GM12878 (cell line): ENCODE results near the gene ATG14. TPM values are rescaled to one million over a fixed set of nuclear protein-coding genes. Genes with fewer than 3 reads are reported as not detected.

ENCODE experiments used
- ATAC-seq: fragments of 200-7000 bp; cut with Tn5 transposase; 3 replicates; pipeline ENCODE4 v1.9.1; 2020; ENCODE audit warnings: mild to moderate bottlenecking, moderate library complexity
- BruUV-seq: library from RNA; stranded (reverse); fragments of 400-500 nt; replicated peaks from 2 replicates; lab custom pipeline; 2021; lab: Mats Ljungman, UMichigan
- CTCF ChIA-PET: fragments of 300-600 bp; sonication (Branson Sonifier 250); formaldehyde crosslinking; extraction: SDS; loops from one replicate; lab custom pipeline; 2021; ENCODE audit warnings: inconsistent platforms; lab: Yijun Ruan, JAX
- POLR2A ChIA-PET: fragments of 350-600 bp; formaldehyde crosslinking; extraction: SDS; loops from one replicate; lab custom pipeline; 2021; ENCODE audit warnings: inconsistent platforms; lab: Charles Lee
- RAD21 ChIA-PET: fragments of 300-600 bp; sonication (Branson Sonifier 250); formaldehyde crosslinking; loops from one replicate; lab custom pipeline; 2023; ENCODE audit warnings: antibody characterized with exemption; ENCODE audit not compliant: unreplicated experiment; lab: Charles Lee
- SMC1A ChIA-PET: fragments of 300-600 bp; sonication (Branson Sonifier 250); formaldehyde crosslinking; loops from one replicate; lab custom pipeline; 2023; ENCODE audit not compliant: unreplicated experiment, uncharacterized antibody; lab: Charles Lee
- DNase-seq: peaks from one replicate; pipeline ENCODE4 v3.0.0-alpha.2; 2011; ENCODE audit warnings: low read depth, low spot score
- FAIRE-seq: peaks from 3 replicates; lab custom pipeline; 2011; peaks lifted over from hg19 to GRCh38; lab: Jason Lieb, UNC
- H2AFZ ChIP-seq: 2 replicates; pipeline ENCODE4 v1.6.0; 2011; ENCODE audit warnings: low read depth, low read length, control low read depth; ENCODE audit not compliant: control insufficient read depth
- H3K27ac ChIP-seq: 2 replicates; pipeline ENCODE4 v1.5.1; 2011; ENCODE audit warnings: control low read depth; ENCODE audit not compliant: control insufficient read depth, insufficient read depth
- H3K27me3 ChIP-seq, 2 experiments: replicated peaks in 1 of 2; 2 replicates each; pipeline versions ENCODE4 v1.6.0 to v1.6.1; 2011; ENCODE audit warnings: low read length in 1 of 2; ENCODE audit not compliant: control insufficient read depth in 2 of 2, insufficient read depth in 2 of 2
- H3K36me3 ChIP-seq, 2 experiments: 2 replicates each; pipeline ENCODE4 v1.5.1; 2011; ENCODE audit warnings: low read length in 1 of 2; ENCODE audit not compliant: control insufficient read depth in 2 of 2, insufficient read depth in 2 of 2
- H3K4me1 ChIP-seq: 2 replicates; pipeline ENCODE4 v1.6.1; 2011; ENCODE audit warnings: mild to moderate bottlenecking, low read length, moderate library complexity, mixed read lengths; ENCODE audit not compliant: control insufficient read depth, insufficient read depth
- H3K4me2 ChIP-seq: 2 replicates; pipeline ENCODE4 v1.6.0; 2011; ENCODE audit warnings: control low read depth; ENCODE audit not compliant: control insufficient read depth, insufficient read depth
- H3K4me3 ChIP-seq: fragments of 200-600 bp; sonication (generic); 2 replicates; pipeline ENCODE4 v1.5.1; 2016
- H3K79me2 ChIP-seq: 2 replicates; pipeline ENCODE4 v1.6.0; 2011; ENCODE audit warnings: low read length; ENCODE audit not compliant: control insufficient read depth, insufficient read depth
- H3K9ac ChIP-seq: 2 replicates; pipeline ENCODE4 v1.8.0; 2011; ENCODE audit warnings: low read length, control low read depth, mixed read lengths; ENCODE audit not compliant: control insufficient read depth, insufficient read depth
- H3K9me3 ChIP-seq: replicated peaks from 3 replicates; pipeline ENCODE4 v1.5.1; 2011; ENCODE audit warnings: mild to moderate bottlenecking, low read length; ENCODE audit not compliant: control insufficient read depth, insufficient read depth
- H4K20me1 ChIP-seq: 2 replicates; pipeline ENCODE4 v1.6.0; 2011; ENCODE audit not compliant: control insufficient read depth, insufficient read depth
- CEBPZ ChIP-seq: fragments of 150-350 bp; IDR thresholded peaks from 2 replicates; pipeline ENCODE4 v1.6.1; 2016; ENCODE audit warnings: low read depth, low read length
- CREM ChIP-seq: IDR thresholded peaks from 2 replicates; pipeline ENCODE4 v1.6.1; 2014; ENCODE audit warnings: antibody characterized with exemption, low read depth
- HDGF ChIP-seq: fragments of 450-650 bp; IDR thresholded peaks from 2 replicates; pipeline ENCODE4 v1.6.1; 2016; ENCODE audit warnings: antibody characterized with exemption
- MAX ChIP-seq: IDR thresholded peaks from 2 replicates; pipeline ENCODE4 v1.6.1; 2012; ENCODE audit warnings: low read depth, low read length, improper control_type of control experiment
- NFXL1 ChIP-seq: fragments of 450-650 bp; IDR thresholded peaks from 2 replicates; pipeline ENCODE4 v1.6.1; 2017; ENCODE audit warnings: antibody characterized with exemption, mild to moderate bottlenecking, borderline replicate concordance
- NR2F1 ChIP-seq: fragments of 450-650 bp; conservative IDR thresholded peaks from 2 replicates; pipeline ENCODE4 v1.6.1; 2017; ENCODE audit warnings: mild to moderate bottlenecking
- PAX5 ChIP-seq: IDR thresholded peaks from 2 replicates; pipeline ENCODE4 v1.6.1; 2011; ENCODE audit warnings: low read depth, low read length, borderline replicate concordance
- SPI1 ChIP-seq: IDR thresholded peaks from 2 replicates; pipeline ENCODE4 v1.6.1; 2011; ENCODE audit warnings: low read depth, mild to moderate bottlenecking, low read length, moderate library complexity, borderline replicate concordance; ENCODE audit not compliant: insufficient read depth
- TARDBP ChIP-seq: IDR thresholded peaks from 2 replicates; pipeline ENCODE4 v1.6.1; 2016; ENCODE audit warnings: borderline replicate concordance
- YY1 ChIP-seq: IDR thresholded peaks from 2 replicates; pipeline ENCODE4 v1.6.1; 2011; ENCODE audit warnings: low read depth, mild to moderate bottlenecking, low read length
- ZNF592 ChIP-seq: fragments of 450-650 bp; IDR thresholded peaks from 2 replicates; pipeline ENCODE4 v1.6.1; 2017; ENCODE audit warnings: mild to moderate bottlenecking, moderate library complexity
- ZNF622 ChIP-seq: fragments of 450-650 bp; IDR thresholded peaks from 2 replicates; pipeline ENCODE4 v1.6.1; 2017; ENCODE audit warnings: mild to moderate bottlenecking, inconsistent platforms
- WGBS: methylation state at CpG from one replicate; pipeline ENCODE4 v1.1.6; 2016; ENCODE audit warnings: low lambda C conversion rate; ENCODE audit not compliant: insufficient replicate concordance, insufficient coverage; ENCODE audit errors: missing lambda C conversion rate; 5-methylcytosine and 5-hydroxymethylcytosine counted together
- in situ Hi-C: fragments of 300-500 bp; cut with MboI; formaldehyde crosslinking; loops from 9 replicates; pipeline ENCODE4 v1.14.3; 2018; ENCODE audit warnings: mixed read lengths
- intact Hi-C: fragments of 100-400 bp; cut with micrococcal nuclease; formaldehyde crosslinking; loops from one replicate; pipeline ENCODE4 v1.14.2; 2022; ENCODE audit not compliant: unreplicated experiment
- polyA plus RNA-seq, 11 experiments: library from polyadenylated mRNA; depleted of rRNA in 4 of 11; unstranded in 6 of 11; stranded (reverse) in 5 of 11; fragments of >200 nt; fragmentation: Nextera tagmentation in 4 of 11; fragmentation: Illumina TruSeq in 1 of 11; extraction: Ambion mirVana in 4 of 11; extraction: Trizol in 1 of 11; gene quantifications; 1 replicate in 1 of 11; 2 replicates in 10 of 11; pipeline versions ENCODE4 v1.2.1 to v1.2.3, GENCODE V29; 2011 to 2016; ENCODE audit warnings: inconsistent platforms in 2 of 11, missing spikeins in 2 of 11, low read depth in 1 of 11
- total RNA-seq, 4 experiments: library from RNA; depleted of rRNA in 3 of 4; stranded (reverse); fragments of >200 nt in 3 of 4; fragmentation: Illumina TruSeq in 1 of 4; extraction: Trizol in 1 of 4; gene quantifications; 2 replicates each; pipeline versions ENCODE4 v1.2.1 to v1.2.3, GENCODE V29; 2013 to 2021

The ATG14 gene
- total and polyA plus RNA-seq, 10 of the 15 experiments (the other 5 are each of a cell fraction or from before 2014, with no cell fraction given) = 1.1 to 6.4 (median 5.0) TPM

GRCh38 chr14:55449116-55449515, 37.5 kb upstream of the ATG14 start:
- no peaks in the 10 kb centered on the region for H3K36me3 ChIP-seq
- H3K4me2 ChIP-seq = no peak overlapping the region
- TF ChIP-seq MAX (no peak), PAX5 (no peak), SPI1 (no peak), HDGF (no peak), ZNF622 (no peak), NR2F1 (no peak), CREM (no peak), TARDBP (no peak), CEBPZ (no peak), YY1 (no peak), NFXL1 (no peak), ZNF592 (no peak)
- no peaks in the 10 kb centered on the region for H4K20me1 ChIP-seq
- ChIA-PET SMC1A (interaction anchor here (0.6 to 1.8 kb wide), 2 partner anchors 10 to 87 kb away, joined by 3 to 5 read pairs; no protein-coding TSS in a partner anchor), RAD21 (no interaction called here), POLR2A (interaction anchor here (0.6 kb wide), 1 partner anchor 130 kb away, joined by 6 read pairs; no protein-coding TSS in a partner anchor), CTCF (interaction anchor here (1.0 to 1.4 kb wide), 6 partner anchors 12 to 1033 kb away, joined by 3 to 4 read pairs (median 3); no protein-coding TSS in a partner anchor)
- no peak for DNase-seq
- no peaks in the 10 kb centered on the region for H3K79me2 ChIP-seq
- H3K4me3 ChIP-seq = no peak overlapping the region
- no peak overlapping the region for H3K9ac ChIP-seq
- BruUV-seq = no TSS peak
- H3K4me1 ChIP-seq = no peaks in the 10 kb centered on the region
- H3K27me3 ChIP-seq = no peaks in the 10 kb centered on the region
- 83% methylated on average over 3 of the region's 3 CpGs for WGBS
- no peak for ATAC-seq
- in situ Hi-C loops (loop anchor here (5.0 kb wide), 1 partner anchor 1018 kb away; no protein-coding TSS in a partner anchor), intact Hi-C loops (loop anchor here (5.0 to 10.0 kb wide), 2 partner anchors 216 to 1023 kb away; no protein-coding TSS in a partner anchor)
- H3K9me3 ChIP-seq = no peaks in the 10 kb centered on the region
- H2AFZ ChIP-seq = no peak overlapping the region
- no peak for FAIRE-seq
- no peak overlapping the region for H3K27ac ChIP-seq
